Neural cell (in vitro differentiated cells): ENCODE data around the gene TRIB2. TPM values are rescaled to one million over a fixed set of nuclear protein-coding genes. Genes with fewer than 3 reads are reported as not detected.

Experiments
- H2AFZ ChIP-seq: fragments of 200-600, 300-800 bp; sonication (generic), shearing (Covaris generic); 2 replicates; pipeline ENCODE4 v1.6.0; 2014; ENCODE audit warnings: low read depth, mild to moderate bottlenecking, antibody characterized with exemption, low read length, moderate library complexity
- H3F3A ChIP-seq: fragments of 200-600 bp; shearing (Covaris generic); 2 replicates; pipeline ENCODE4 v1.6.1; 2016; ENCODE audit warnings: mild to moderate bottlenecking, moderate library complexity, mixed read lengths, antibody characterized with exemption, low read length; ENCODE audit not compliant: insufficient read depth, poor library complexity, severe bottlenecking
- H3K27ac ChIP-seq: fragments of 200-600, 300-800 bp; sonication (generic), shearing (Covaris generic); 2 replicates; pipeline ENCODE4 v1.5.1; 2014; ENCODE audit warnings: mild to moderate bottlenecking, low read length, moderate library complexity
- H3K27me3 ChIP-seq: fragments of 300-800, 200-600 bp; sonication (generic), shearing (Covaris generic); 2 replicates; pipeline ENCODE4 v1.6.0; 2014; ENCODE audit warnings: mild to moderate bottlenecking, low read depth, low read length, moderate library complexity; ENCODE audit not compliant: insufficient read depth
- H3K36me3 ChIP-seq: fragments of 300-800, 200-600 bp; sonication (generic), shearing (Covaris generic); 2 replicates; pipeline ENCODE4 v1.5.1; 2014; ENCODE audit warnings: mild to moderate bottlenecking, antibody characterized with exemption, low read length, moderate library complexity; ENCODE audit not compliant: insufficient read depth
- H3K4me2 ChIP-seq: fragments of 300-800, 200-600 bp; sonication (generic), shearing (Covaris generic); 2 replicates; pipeline ENCODE4 v1.6.0; 2014; ENCODE audit warnings: mild to moderate bottlenecking, low read length
- H3K4me3 ChIP-seq: fragments of 300-800, 200-600 bp; sonication (generic), shearing (Covaris generic); 2 replicates; pipeline ENCODE4 v1.5.1; 2014; ENCODE audit warnings: mild to moderate bottlenecking, low read length, moderate library complexity
- H3K79me2 ChIP-seq: fragments of 200-600 bp; shearing (Covaris generic); replicated peaks from 2 replicates; pipeline ENCODE4 v1.6.0; 2014; ENCODE audit warnings: mild to moderate bottlenecking, low read length, moderate library complexity; ENCODE audit not compliant: insufficient read depth
- H3K9ac ChIP-seq: fragments of 300-800, 200-600 bp; sonication (generic), shearing (Covaris generic); 2 replicates; pipeline ENCODE4 v1.6.1; 2016; ENCODE audit warnings: mild to moderate bottlenecking, low read length, mixed read lengths
- H3K9me2 ChIP-seq: fragments of 200-600 bp; shearing (Covaris generic); 2 replicates; pipeline ENCODE4 v1.6.1; 2016; ENCODE audit warnings: mild to moderate bottlenecking, low read length, mixed read lengths; ENCODE audit not compliant: insufficient read depth
- H3K9me3 ChIP-seq: fragments of 200-600, 300-800 bp; sonication (generic), shearing (Covaris generic); 2 replicates; pipeline ENCODE4 v1.6.1; 2016; ENCODE audit warnings: mild to moderate bottlenecking, mixed run types, low read length, moderate library complexity, mixed read lengths
- H4K20me1 ChIP-seq: fragments of 200-600 bp; shearing (Covaris generic); 2 replicates; pipeline ENCODE4 v1.6.1; 2016; ENCODE audit warnings: mild to moderate bottlenecking, mixed run types; ENCODE audit not compliant: insufficient read depth
- EP300 ChIP-seq: fragments of 450-650 bp; conservative IDR thresholded peaks from 2 replicates; pipeline ENCODE4 v1.6.1; 2014; ENCODE audit warnings: antibody characterized with exemption, mild to moderate bottlenecking, moderate library complexity; ENCODE audit not compliant: poor library complexity, severe bottlenecking
- EZH2 ChIP-seq: fragments of 200-600, 300-800 bp; shearing (Covaris generic), sonication (generic); IDR thresholded peaks from 2 replicates; pipeline ENCODE4 v1.6.1; 2014; ENCODE audit warnings: antibody characterized with exemption, low read length, borderline replicate concordance, mild to moderate bottlenecking; ENCODE audit not compliant: insufficient read depth, poor library complexity, severe bottlenecking
- POLR2AphosphoS5 ChIP-seq: IDR thresholded peaks from 2 replicates; pipeline ENCODE4 v1.6.1; 2012
- RAD21 ChIP-seq: fragments of 450-650 bp; conservative IDR thresholded peaks from 2 replicates; pipeline ENCODE4 v1.6.1; 2014; ENCODE audit warnings: antibody characterized with exemption, mild to moderate bottlenecking, moderate library complexity
- SMC3 ChIP-seq: fragments of 450-650 bp; conservative IDR thresholded peaks from 2 replicates; pipeline ENCODE4 v1.6.1; 2014; ENCODE audit warnings: antibody characterized with exemption, mild to moderate bottlenecking, moderate library complexity; ENCODE audit not compliant: poor library complexity
- TAF1 ChIP-seq: IDR thresholded peaks from 2 replicates; pipeline ENCODE4 v1.6.1; 2012; ENCODE audit warnings: low read depth
- polyA plus RNA-seq: library from polyadenylated mRNA; depleted of rRNA; stranded (reverse); fragments of >200 nt; gene quantifications from 2 replicates; pipeline ENCODE4 v1.2.3, GENCODE V29; 2014
- TF ChIP-seq, protein P1 (sequence below): IDR thresholded peaks from 2 replicates; pipeline ENCODE4 v1.6.1; 2012; ENCODE audit warnings: borderline replicate concordance
- TF ChIP-seq, protein P2 (sequence below): fragments of 450-650 bp; IDR thresholded peaks from 2 replicates; pipeline ENCODE4 v1.5.1; 2014; ENCODE audit warnings: antibody characterized with exemption, mild to moderate bottlenecking, moderate library complexity; ENCODE audit not compliant: poor library complexity, severe bottlenecking

The TRIB2 gene
- polyA plus RNA-seq, 1 donor from 2014 or later: 123 TPM

DNA sequence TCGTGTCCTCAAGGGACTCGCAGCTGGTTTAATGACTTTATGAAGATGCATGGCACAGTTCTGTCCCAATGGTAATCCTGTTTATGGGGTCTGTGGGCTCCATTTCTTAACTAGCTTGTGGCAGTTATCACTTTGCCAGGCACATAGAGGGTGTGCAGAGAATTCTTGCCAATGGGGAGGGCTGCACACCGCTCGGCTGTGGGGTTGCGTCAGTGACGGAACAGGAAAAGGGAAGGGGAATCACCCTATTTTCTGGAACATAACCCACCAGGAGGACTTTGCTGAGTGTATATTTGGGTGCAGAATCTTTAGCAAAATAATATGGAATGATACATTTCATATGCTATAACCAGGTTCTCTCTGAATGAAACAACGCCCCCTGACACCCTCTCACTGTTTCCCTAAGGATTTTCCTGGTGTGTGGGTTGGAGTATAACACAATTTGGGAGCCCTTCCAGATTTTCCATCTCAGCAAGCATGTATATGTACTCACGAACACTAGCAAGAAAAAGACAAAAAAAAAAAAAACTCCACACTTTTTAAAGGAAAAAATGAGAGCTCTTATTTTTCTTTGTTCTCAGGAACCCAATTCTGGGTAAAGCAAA is 43.9 kb upstream of the TRIB2 start:
- H2AFZ ChIP-seq: no peak overlapping the region
- no peaks in the 10 kb centered on the region for H3F3A ChIP-seq
- no peaks in the 10 kb centered on the region for H3K79me2 ChIP-seq
- no peaks in the 10 kb centered on the region for H3K9me3 ChIP-seq
- no peaks in the 10 kb centered on the region for H3K9me2 ChIP-seq
- no peak overlapping the region for H3K9ac ChIP-seq
- no peak overlapping the region for H3K4me3 ChIP-seq
- TF ChIP-seq, protein P1, sequence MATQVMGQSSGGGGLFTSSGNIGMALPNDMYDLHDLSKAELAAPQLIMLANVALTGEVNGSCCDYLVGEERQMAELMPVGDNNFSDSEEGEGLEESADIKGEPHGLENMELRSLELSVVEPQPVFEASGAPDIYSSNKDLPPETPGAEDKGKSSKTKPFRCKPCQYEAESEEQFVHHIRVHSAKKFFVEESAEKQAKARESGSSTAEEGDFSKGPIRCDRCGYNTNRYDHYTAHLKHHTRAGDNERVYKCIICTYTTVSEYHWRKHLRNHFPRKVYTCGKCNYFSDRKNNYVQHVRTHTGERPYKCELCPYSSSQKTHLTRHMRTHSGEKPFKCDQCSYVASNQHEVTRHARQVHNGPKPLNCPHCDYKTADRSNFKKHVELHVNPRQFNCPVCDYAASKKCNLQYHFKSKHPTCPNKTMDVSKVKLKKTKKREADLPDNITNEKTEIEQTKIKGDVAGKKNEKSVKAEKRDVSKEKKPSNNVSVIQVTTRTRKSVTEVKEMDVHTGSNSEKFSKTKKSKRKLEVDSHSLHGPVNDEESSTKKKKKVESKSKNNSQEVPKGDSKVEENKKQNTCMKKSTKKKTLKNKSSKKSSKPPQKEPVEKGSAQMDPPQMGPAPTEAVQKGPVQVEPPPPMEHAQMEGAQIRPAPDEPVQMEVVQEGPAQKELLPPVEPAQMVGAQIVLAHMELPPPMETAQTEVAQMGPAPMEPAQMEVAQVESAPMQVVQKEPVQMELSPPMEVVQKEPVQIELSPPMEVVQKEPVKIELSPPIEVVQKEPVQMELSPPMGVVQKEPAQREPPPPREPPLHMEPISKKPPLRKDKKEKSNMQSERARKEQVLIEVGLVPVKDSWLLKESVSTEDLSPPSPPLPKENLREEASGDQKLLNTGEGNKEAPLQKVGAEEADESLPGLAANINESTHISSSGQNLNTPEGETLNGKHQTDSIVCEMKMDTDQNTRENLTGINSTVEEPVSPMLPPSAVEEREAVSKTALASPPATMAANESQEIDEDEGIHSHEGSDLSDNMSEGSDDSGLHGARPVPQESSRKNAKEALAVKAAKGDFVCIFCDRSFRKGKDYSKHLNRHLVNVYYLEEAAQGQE: no peak
- no peak for TF ChIP-seq POLR2AphosphoS5
- TF ChIP-seq, protein P2, sequence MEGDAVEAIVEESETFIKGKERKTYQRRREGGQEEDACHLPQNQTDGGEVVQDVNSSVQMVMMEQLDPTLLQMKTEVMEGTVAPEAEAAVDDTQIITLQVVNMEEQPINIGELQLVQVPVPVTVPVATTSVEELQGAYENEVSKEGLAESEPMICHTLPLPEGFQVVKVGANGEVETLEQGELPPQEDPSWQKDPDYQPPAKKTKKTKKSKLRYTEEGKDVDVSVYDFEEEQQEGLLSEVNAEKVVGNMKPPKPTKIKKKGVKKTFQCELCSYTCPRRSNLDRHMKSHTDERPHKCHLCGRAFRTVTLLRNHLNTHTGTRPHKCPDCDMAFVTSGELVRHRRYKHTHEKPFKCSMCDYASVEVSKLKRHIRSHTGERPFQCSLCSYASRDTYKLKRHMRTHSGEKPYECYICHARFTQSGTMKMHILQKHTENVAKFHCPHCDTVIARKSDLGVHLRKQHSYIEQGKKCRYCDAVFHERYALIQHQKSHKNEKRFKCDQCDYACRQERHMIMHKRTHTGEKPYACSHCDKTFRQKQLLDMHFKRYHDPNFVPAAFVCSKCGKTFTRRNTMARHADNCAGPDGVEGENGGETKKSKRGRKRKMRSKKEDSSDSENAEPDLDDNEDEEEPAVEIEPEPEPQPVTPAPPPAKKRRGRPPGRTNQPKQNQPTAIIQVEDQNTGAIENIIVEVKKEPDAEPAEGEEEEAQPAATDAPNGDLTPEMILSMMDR: no peak
- no peak for TF ChIP-seq SMC3
- no peak for TF ChIP-seq TAF1
- no peak for TF ChIP-seq EZH2
- no peak overlapping the region for H3K4me2 ChIP-seq
- H3K36me3 ChIP-seq: no peaks in the 10 kb centered on the region
- no peak overlapping the region for H3K27ac ChIP-seq
- no peaks in the 10 kb centered on the region for H4K20me1 ChIP-seq
- no peaks in the 10 kb centered on the region for H3K27me3 ChIP-seq

DNA sequence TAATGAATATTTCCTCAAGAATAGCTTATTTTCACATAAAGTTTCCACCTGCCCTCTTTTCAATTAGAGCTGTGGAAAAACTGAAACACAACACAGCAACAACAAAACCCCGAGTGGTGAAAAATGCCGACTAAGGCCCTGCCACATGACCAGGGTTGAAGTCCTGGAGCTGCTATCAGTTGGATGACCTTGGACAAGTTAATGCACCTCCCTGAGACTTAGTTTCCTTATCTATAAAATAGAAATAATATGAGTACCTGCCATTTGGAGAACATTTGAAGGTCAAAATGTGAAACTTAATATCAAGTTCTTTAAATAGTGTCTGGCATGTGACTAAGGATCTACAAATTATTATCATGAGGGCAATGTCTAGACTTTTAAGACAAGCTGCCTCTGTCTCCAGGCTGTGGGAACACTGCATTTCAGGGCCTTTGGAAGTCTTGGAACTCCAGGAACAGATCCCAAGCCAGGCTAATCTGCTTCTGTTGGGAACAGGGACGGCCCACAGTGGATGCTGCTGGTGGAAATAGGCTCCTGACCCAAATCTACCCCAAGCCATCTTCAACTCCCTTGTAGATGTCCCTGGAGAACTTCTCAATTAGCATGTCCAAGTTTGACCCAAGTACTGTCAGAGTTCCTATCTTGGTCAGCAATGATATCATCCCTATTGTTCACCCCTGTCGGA is 42.0 kb upstream of the TRIB2 start:
- Histone ChIP-seq H2AFZ (no peak overlapping the region), H3F3A (no peaks in the 10 kb centered on the region), H3K27ac (no peak overlapping the region), H3K4me2 (no peak overlapping the region), H3K9ac (no peak overlapping the region), H3K27me3 (no peaks in the 10 kb centered on the region), H4K20me1 (no peaks in the 10 kb centered on the region), H3K79me2 (no peaks in the 10 kb centered on the region), H3K4me3 (no peak overlapping the region), H3K9me3 (no peaks in the 10 kb centered on the region), H3K36me3 (no peaks in the 10 kb centered on the region), H3K9me2 (no peaks in the 10 kb centered on the region)
- TF ChIP-seq EZH2 (no peak), RAD21 (no peak), TAF1 (no peak), EP300 (no peak)
